Endometrium (tissue), 2 donors: ENCODE data around the gene BHLHE23.
"Not testable (repeated sequence)": the region's sequence is repeated elsewhere in the genome, so short reads cannot be mapped to it uniquely, and the experiment has no call there.

ENCODE experiments used
- FAIRE-seq: peaks from 2 replicates; lab custom pipeline; 2012; peaks lifted over from hg19 to GRCh38; lab: Jason Lieb, UNC
- donor health status: control.
- donor health status: control.

The BHLHE23 gene

GRCh38 chr20:62960446-62961309 lies 46.1 kb downstream of the BHLHE23 start:
- not testable (repeated sequence) for FAIRE-seq

GRCh38 chr20:62959998-62960436 lies 46.7 kb downstream of the BHLHE23 start:
- FAIRE-seq, result no peak

DNA sequence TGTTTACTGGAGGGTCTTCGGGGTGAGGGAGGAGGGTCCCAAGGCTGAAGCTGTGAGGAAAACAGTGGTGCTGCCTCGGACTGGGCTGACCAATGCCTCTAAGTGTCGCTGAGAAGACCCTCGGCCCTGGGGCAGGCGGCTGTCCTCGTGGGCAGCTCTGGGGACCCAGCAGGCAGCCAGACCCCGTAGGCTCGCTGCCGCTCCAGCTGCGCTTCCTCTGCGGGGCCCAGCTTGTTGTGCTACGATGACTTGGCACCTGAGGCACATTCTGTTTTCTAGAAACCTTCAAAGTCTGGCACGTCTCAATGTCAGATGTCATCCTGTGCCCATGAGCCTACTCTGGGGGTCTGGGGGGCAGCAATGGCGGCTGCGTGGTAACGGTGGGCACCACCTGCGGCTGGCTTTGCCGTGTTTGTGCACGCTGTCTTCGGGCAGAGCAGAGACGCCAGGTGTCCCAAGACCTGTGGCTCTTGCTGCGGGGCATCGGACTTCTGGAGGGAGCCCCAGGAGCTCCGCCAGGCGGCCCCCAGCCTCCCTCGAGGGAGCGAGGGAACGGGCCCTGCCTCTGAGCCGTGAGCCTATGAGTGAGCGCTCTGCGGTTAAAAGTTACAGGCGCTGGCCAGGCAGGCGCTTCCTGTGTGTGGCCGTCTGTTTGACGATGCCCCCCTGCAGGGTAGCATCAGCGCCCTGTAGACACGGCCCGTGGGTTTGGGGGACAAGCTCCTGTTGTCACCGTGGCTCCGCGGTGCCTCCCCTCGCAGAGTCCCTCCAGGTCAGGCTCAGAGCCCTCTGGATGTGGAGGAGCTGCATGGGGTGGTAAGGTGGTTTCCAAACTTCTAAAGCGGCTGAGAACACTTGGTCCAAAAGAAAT lies 47.4 kb downstream of the BHLHE23 start:
- FAIRE-seq, result no peak

DNA sequence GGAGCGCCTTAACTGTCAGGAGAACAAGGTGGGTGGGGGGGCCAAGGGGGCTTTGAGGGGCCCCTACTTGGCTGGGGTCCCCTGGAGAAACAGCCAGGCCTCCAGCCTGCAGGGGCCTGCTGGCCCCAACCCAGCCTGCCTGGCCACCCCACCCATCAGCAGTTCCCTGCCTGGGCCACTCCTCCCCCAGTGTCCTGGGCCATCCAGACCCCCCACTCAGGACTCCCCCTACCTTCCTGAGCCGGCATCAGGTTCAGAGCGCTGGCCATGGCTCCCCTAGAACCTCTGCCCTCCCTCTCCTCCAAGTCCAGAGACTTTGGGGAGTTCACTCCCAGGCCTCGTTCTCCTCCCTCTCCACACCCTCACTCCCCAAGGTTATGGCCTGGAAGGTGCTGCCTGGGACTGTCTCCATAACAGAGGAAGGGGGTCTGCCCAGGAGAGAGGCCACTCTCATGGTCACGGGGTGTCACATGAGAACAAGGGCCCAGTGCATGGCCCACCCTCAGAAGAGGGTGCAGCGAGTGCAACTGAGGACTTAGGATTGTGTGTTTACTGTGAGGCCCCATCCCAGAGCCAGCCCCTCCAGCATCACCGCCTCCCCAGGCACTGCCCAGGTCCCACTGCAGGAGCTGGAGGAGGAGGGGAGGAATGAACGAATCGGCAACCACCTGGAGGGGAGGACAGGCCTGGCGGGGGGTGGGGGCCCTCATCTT lies 48.2 kb downstream of the BHLHE23 start:
- FAIRE-seq, result no peak

GRCh38 chr20:62957136-62958117 lies 49.3 kb downstream of the BHLHE23 start:
- FAIRE-seq, result no peak

GRCh38 chr20:62956387-62957135 lies 50.2 kb downstream of the BHLHE23 start:
- FAIRE-seq, result no peak
